ENCODE results near the gene U2AF2.

U2AF2 gene

GRCh38 chr19:55622242-55622969, 32.4 kb upstream of the U2AF2 start:
- no peak for DNase-seq

GRCh38 chr19:55623130-55623529, 31.7 kb upstream of the U2AF2 start:
- DNase-seq = no peak

GRCh38 chr19:55623561-55623960, 31.3 kb upstream of the U2AF2 start:
- DNase-seq = no peak

DNA sequence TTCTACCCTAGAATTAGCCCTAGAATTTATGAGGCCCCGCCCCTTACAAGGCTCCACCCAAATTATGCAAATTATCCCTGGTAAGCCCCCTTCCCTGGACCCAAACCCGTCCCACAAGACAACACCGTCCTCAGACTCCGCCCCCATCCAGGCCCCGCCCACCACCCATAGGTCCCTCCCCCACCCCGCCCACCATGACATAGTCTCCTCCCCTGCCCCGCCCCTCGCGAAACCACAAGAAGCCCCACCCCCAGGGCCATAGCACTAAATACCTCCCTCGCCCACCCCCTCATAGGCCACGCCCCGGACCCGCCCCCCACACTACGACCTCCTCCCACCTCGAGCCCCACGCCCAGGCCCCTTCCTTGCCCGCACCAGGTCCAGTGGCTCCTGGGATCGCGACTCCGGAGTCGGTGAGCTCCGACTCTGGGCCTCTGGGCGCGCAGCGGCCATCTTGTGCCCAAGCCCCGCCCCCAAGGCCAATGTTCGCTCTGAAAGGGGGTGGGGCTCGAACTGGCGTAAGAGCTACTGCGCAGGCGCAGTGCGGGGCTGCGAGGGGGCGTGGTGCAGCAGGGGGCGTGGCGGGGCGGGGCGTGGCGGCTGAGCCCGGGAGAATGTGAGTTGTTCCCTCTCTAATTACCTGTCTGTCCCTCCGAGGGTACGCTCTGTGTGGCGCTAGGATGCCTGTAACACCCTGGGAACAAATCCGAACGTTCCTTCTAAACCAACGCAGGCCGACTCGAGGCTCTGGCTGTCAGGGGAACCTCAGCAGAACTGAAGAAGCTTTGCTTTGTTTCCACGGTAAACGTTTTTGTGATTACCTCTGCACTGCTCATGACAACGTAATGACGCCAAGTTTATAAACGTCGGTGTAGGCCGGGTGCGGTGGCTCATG, 30.5 kb upstream of the U2AF2 start, which contains the start of gene ZNF784:
Gene ZNF784, minus strand, starts transcription at position 458 of the 895 bp plus-strand sequence. Its CDS starts 5 bp downstream, at position 453.
- DNase-seq = peak; percentile 89 to 96

DNA sequence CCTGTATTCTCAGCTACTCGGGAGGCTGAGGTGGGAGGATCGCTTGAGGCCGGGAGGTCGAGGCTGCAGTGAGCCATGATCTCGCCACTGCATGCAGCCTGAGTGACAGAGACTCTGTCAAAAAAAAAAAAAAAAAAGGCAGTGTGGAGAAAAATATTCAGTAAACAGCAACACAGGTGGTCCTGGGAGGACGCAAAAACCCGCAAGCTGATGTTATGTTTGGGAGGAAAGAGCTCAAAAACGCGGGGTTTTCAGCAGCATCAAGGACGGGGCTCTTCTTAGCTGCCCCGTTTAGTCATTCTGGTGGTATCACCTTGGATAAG, 29.9 kb upstream of the U2AF2 start:
- no peak for DNase-seq

DNA sequence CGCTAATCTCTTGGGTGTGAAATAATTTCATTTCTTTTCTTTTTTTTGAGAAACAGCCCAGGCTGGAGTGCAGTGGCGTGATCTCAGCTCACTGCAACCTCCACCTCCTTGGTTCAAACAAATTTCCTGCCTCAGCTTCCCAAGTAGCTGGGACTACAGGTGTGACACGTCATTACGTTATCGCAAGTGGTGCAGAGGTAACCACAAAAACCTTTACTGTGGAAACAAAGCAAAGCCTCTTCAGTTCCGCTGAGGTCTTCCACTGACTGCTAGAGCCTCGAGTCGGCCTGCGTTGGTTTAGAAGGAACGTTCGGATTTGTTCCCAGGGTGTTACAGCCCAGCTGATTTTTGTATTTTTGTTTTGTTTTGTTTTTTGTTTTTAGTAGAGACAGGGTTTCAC, 28.5 kb upstream of the U2AF2 start:
- DNase-seq = peak in 1 of 2 experiments; percentile 66

GRCh38 chr19:55632463-55632834, 22.4 kb upstream of the U2AF2 start:
- peak; percentile 70 to 80 for DNase-seq

DNA sequence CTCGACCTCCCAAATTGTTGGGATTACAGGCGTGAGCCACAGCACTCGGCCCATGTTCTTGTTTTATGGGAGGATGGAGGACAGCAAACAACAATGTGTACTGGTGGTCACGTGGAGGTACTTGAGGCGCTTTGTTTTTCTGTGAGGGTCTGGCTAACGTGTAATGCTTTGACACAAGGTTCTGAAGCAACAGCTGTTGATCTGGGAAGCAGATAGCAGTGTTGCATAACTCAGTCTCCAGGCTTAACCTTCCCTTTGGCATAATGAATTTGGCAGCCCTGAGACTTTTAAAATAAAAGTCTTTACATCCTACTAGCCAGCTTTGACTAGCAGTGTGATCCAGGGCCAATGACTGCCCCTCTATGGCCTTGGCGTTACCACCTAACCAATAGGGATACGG, 21.0 kb upstream of the U2AF2 start:
- DNase-seq = no peak

- DNase-seq = no peak
Observed at GRCh38 chr19:55635334-55635717, 19.5 kb upstream of the U2AF2 start.

DNA sequence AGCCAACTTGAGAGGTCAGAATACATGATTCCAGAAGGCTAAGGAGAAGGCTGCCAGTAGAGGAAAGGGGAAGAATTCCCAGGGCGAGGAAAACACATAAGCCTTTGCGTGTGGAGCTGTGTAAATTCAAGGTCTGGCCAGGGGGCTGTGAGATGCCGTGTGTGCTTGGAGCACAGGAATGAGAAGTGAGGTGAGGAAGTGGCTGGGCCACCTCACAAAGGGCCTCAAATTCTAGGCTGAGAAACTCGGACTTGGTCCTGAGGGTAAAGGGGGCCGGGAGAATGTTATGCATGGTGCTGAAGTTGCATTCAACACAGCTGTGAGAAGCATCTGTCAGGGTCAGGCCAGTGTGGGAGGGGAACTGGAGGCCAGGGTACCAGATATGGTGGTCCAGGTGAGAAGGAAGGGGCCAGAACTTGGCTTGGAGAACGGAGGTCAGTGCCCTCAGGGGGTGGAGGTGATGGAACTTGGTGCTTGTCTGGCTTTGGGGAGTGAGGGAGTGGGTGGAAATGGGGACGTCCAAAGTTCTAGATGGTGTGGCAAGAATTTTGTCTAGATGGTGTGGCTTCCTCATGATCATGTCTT, 18.9 kb upstream of the U2AF2 start:
- DNase-seq = no peak

DNA sequence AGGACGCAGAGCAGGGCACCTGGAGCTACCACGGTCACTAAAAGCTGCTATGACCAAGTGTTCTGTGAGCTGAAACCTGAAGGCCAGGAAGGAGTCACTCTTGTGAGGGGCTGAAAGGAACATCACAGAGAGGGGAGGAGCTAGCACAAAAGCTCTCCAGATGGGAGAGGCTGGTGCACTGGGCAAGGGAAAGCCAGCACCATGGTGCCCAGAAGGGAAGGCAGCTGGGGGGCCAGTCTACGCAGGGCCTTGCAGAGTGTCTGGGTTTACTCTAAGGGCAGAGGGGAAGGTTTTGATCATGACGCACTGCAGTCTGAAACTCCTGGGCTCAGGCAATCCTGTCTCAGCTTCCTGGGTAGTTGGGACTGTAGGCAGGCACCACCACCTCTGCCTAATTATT, 18.1 kb upstream of the U2AF2 start:
- DNase-seq = no peak

DNA sequence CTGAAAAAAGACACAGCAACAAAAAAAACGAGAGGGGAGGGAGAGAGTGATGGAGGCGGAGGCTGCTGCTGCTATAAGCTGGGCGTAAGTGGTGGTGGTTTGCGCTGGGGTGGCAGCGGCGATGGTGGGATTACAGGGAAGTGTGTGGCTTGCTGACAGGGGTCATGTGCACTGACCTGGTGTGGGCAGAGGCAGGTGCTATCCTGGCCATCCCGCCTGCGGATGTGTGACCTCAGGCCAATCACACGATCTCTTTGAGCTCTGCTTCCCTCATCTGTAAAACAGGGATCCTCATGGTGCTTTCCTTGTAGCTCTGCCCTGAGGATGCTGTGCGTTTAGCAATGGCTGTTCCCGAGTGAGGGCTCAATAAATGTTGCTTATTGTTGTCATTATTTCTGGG, 17.3 kb upstream of the U2AF2 start:
- no peak for DNase-seq

DNA sequence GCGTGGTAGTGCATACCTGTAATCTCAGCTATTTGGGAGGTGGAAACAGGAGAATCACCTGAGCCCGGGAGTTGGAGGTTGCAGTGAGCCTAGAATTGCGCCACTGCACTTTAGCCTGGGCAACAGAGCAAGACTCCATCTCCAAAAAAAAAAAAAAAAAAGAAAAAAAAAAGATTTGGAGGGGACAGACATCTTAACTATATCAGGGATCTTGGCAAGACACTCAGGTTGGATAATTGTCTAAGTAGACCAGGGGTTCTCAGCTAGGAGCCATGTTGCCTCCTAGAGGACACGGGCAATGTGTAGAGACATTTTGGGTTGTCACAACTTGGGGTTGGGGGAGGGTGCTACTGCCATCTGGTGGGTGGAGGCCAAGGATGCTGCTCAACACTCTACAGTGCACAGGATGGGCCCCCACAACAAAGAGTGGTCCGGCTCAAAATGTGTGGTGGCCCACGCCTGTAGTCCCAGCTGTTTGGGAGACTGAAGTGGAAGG, 15.9 kb upstream of the U2AF2 start:
- DNase-seq = peak in 1 of 2 experiments; percentile 60

GRCh38 chr19:55640043-55640576, 14.7 kb upstream of the U2AF2 start:
- DNase-seq = peak; percentile 63 to 77

DNA sequence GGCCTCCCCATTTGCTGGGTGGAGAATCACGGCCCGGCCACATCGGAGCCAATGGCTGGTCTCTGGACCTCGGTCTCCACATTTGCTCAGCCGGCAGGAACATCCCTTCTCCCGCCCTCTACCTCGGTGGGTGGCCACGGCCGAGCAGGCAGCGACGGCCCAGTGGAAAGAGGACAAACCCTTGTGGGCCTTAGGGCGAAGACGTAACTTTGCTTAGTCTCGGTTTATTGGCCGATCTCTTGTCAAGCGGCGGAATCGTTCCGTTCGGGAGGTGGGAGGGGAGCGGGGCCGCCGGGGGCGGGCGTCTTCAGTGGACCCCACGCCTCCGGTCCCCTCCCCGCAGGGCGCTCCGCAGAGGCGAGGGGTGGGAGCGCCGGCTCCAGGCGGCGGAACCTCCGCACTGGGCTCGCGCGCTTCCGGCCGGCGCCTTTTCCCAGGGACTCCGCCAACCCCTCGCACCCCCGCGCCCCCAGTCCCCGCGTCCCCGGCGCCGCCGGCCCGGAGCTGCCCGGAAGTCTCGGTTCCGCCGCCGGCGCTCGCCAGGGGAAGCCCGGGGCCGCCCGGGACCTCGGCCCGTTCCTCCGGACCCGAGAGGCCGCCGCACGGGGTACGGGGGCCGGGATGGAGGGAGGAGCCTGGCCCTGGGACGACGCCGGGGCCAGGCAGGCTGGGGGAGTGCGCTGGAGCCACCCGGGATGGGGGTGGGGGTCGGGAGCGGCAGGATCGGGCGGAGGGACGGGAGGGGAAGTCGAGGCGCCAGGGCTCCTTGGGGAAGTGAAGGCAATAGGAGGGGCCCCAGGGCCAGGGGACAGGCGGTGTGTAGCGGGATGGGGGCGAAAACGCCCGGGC, 14.0 kb upstream of the U2AF2 start, which contains the start of gene ZNF580:
Gene ZNF580, plus strand, starts transcription at position 426 of the 849 bp plus-strand sequence. CDS start 1,507 bp downstream, outside the sequence.
- peak; percentile 64 to 73 for DNase-seq

DNA sequence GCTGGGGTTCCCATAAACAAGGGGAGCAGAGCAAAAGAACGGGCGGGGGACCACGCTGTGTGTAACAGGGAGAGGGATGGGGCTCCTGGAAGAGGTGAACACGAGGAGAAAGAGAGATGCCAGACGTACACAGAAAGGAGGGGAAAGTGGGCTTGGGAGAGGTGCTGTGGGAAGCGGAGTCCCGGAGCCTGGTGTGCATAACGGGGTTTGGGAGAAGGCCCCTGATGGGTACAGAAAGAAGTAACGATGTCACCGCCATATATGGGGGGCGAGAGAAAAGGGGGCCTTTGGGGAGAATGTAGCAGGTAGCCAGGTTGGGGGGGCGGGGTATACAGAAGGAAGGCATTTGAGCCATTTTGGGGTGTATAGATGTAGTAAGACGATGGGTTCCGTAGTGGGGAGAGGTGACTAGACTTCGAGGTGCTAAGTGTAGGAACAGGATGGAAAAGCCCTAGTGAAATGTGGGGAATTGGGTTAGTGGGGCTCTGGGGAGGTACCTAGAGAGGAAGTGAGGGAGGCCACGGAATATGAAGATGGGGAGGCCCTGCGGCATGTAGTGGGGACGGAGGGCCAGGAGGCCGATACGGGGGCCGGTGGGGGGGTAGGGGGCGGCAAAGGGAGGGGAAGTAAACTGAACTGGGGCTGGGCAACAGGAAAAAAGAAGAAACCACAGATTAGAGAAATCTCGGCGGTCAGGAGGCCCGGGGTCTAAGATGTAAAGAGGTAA, 13.2 kb upstream of the U2AF2 start:
- DNase-seq = no peak

- peak; percentile 23 to 45 for DNase-seq
Observed at GRCh38 chr19:55642153-55643002, 12.5 kb upstream of the U2AF2 start.

DNA sequence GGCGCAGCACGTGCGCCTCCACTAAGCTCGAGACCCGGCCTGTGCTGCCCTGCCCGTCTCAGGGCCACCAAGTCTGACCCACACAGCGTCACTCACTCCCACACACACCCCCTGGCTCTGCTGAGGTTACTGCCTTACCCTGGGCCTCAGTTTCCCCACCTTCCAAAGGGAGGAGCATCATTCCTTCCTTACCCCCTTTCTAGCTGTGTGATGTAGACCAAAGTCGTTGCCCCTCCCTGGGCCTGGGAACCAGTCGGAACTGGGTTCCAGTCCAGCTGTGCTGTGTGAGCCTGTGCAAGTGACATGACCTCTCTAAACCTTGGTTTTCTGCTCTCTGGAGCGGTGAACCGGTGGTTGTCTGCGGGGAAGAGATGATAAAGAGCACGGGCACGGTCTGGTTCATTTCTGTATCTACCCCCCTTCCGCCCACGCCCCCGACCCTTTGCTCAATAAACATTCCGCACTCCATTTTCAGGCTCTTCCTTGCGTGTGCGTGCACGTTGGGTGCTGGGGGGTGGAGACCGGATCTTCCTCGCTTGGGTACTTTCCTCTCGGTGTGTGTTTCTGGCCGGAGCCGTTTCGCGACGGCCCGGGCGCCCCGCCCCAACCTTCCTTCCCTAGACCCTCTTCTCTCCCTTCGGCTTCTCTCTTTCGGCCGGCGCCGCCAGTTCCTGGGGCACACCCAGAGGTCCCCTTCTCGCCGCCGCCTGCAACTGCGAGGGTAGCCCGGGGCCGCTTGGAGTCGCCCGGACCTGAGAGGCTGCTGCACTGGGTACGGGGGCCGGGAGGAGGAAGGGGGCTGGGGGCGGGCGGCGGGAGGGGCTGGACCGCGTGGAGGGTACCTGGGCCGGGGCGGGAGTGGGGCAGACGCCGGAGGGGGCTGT, 11.6 kb upstream of the U2AF2 start, which contains the start of gene ZNF581:
Gene ZNF581, plus strand, starts transcription at position 647 of the 884 bp plus-strand sequence. CDS start 923 bp downstream, outside the sequence.
- peak; percentile 77 to 79 for DNase-seq

- DNase-seq = no peak
Observed at GRCh38 chr19:55643887-55644176, 11.0 kb upstream of the U2AF2 start.
